ENCODE results near the gene SDC1.

Gene SDC1

DNA sequence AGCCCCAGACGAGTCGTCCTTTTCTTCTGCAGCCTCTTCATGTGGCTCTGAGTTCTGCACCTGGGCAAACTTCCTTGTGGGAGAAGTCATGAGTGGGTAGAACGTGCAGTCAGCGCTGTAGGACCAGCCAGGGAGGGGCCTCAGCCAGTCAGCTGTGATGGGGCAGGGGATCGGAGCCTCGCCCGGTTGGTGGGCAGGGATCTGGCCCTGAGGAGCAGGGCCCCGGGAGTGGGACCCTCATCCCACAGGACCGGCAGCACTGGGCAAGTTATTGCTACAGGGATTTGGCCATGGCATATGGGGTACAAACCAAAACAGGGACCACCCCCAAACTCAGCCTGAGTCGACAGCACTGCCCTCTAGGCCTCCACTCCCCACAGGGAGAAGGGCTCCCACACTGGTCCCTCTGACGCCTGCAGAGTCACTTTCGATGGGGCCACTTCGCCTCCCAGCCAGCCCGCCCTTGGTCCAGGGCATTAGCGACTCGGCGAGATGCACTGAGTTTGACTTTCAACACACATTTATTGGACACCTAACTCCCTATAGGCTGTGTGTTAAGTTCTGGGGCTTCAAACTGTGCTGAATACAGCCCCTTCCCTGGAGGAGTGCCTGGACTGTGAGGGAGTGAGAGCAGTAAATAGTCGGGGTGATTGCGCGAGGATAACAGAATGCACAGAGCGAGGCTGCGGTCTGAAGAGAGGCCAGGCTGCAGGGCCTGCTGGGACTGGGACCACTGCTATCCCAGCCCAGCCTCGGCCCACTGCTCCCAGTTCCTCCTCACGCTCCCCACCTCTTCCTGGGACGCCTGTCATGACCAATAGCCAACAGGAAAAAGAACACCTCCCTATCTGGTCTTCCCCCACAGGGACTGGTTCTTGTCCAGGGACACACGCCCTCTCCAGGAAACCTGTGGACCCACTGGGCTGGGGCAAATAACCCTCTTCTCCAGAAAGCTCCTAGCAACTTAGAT, 55.9 kb downstream of the SDC1 start:
- no peak for DNase-seq

DNA sequence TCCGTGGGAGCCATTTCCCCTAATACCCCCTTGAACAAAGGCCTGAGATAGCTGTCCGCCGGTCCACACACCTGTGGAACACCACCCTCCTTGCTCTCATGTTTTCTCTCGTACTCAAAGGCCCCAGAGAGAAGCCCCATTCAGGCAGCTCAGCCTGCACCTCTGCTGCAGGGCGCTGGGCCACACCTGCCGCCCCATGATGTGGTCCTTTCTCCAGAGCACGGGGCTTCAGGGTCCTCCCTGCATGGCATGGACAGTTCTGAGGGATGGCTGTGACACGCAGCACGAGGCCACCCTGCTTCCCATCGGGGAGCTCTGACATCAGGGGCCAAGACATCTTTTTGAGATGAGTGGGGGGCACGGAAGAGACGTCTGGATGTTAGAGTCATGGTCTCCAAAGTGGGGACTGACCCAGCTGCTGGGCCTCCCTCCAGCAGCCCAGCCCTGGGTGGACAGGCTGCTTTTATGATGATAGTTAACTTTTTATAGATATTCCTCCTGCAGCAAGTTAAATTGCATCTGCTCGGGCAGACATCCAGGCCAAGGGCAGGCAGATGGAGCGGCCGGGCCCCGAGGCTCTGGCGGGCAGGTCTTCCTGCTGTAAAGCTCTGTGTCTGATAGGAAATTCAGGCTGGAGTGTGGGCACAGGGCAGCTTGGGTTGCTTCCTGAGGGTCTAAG, 56.7 kb downstream of the SDC1 start:
- no peak for DNase-seq

DNA sequence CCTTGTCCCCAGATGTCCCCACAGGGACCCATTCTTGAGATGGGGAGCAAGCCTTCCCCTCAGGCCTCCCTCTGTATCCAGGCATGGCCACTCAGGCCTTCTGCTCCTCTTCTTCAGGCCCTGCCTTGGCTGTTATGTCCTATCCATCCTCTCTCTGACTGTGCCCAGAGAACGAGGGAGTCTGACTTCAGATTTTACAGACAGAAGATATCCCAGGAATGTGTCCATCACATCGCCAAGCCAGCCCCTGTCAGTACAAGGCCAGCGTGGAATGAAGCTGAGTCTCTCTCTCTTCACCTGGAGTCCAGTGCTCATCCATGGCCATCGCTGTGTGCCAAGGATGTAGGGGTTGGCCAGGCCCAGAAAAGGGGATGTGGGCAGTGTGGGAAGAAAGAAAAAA, 57.6 kb downstream of the SDC1 start:
- no peak for DNase-seq

DNA sequence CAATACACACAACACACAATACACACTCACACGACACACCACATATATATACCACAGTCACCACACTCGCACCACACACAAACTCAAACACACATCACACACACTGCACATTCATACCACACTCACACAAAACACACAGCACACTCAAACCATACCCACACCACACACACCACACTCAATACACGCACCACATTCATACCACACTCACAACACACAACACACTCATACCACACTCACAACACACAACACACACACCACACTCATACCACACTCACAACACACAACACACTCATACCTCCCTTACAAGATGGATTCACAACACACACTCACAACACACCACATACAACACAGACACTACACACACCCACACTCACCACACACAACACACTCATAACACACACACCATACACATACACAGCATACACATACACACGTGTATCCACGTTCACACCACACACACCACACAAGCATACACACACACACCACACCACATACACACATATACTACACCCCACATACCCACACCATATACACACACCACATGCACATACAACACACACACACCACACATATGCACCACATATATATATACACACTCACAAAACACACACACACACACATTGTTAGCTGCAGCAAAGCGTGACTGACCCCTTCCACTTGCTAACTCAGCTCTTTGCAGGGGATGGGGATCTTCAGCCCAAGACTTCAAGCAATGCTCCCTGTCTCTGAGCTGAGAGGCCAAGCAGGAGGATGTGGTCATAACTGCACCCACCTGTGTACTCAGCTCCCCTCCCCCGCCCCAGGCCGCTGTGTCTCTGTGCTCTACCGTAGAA, 59.0 kb downstream of the SDC1 start:
- DNase-seq = no peak

DNA sequence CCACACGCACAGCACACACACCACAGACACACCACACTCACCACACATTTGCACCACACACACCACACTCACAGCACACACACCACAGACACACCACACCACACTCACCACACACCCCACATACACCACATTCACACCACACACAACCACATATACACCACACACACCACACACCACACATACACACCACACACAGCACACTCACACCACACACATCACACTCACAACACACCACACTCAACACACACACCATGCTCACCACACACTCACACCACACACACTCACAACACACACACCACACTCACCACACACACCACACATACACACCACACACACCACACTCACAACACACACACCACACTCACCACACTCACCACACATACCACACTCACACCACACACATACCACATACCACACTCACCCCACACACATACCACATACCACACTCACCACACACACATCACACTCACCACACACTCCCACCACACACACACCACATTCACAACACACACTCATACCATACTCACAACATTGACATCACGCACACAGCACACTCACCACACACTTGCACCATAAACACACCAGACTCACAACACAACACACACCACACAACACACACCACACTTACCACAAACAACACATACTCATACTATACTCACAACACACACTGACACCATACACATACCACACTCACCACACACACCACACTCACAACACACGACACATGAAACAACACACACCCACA, 60.0 kb downstream of the SDC1 start:
- DNase-seq = no peak

DNA sequence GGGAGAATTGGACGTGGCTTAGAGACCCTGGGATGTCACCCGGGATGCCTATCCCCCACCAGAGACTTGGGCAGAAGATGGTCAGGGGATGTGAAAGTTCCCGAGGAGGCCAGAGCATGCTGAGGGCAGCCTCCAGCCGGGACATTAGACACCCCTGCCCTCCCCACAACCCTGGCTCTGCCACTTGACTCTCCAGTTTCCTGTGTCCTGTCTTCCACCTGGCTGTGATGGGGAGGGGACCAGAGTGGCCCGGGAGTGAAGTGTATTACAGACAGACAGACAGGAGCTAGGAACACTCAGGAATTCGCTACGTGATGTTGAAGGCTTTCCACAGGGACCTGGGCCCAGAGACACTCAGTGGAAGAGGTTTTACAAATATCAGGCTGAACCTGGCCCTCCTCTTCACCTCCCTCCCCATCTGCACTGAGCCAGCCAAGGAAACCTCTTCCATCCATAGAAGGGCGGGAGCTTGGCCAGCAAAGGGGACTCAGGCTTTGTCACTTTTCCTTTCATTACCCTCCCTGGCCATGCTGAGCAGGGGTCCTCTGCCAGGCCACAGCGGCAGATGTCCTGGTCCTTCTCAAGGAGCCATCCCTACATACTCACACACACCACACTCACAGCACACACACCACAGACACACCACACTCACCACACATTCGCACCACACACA, 60.7 kb downstream of the SDC1 start:
- DNase-seq = no peak

DNA sequence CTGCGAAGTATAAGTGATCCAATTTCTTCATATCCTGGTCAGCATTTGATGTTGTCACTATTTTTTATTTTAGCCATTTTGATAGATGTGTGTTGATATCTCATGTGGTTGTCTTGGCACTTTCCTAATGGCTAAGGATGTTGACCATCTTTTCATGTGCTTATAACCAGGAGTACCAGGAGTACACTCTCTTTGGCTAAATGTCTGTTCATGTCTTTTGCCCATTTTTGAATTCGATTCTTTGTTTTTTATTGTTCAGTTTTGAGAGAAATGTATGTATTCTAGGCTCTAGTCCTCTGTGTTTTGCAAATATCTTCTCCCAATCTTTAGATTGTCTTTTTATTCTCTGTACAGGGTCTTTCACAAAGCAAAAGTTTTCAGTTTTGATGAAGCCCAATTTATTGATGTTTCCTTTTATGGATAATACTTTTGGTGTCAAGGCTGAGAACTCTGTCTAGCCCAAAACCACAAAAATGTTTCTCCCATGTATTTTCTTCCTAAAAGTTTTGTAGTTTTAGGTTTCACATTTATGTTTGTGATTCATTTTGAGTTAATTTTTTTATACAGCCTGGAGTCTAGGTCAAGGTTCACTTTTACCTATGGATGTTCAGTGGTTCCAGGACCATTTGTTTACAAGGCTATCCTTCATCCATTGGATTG, 65.4 kb downstream of the SDC1 start:
- DNase-seq = no peak

DNA sequence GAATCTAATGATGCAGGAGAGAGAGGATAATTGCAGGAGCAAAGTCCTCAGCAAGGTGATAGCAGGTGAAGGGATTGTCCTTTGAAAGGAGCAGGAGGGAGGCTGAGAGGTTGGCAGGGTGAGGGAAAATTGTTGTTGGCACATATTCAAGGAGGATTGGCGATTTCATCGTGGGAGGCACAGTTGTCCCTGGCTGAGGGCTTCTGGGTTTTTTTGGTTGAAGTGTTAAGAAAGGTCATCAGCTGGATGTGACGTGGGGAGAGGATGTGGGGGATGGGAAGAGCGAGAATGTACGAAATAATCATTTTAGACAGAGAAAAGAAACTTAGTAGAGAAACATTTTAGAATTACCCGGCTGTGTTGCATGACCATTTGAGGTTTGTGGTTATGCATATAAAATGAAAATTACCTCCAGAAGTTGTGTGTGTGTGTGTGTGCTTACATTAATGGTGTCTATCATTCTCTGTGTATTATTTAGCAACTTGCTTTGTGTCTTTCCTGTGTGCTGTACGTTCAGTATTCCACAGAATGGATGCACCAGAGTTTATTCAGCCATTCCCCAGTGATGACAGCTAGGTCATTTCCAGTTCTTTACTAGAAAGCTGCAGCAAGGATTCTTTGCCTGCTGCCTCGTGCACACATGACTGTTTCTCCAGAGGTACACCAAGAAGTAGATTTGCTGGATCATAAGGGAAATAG, 67.6 kb downstream of the SDC1 start:
- no peak for DNase-seq

DNA sequence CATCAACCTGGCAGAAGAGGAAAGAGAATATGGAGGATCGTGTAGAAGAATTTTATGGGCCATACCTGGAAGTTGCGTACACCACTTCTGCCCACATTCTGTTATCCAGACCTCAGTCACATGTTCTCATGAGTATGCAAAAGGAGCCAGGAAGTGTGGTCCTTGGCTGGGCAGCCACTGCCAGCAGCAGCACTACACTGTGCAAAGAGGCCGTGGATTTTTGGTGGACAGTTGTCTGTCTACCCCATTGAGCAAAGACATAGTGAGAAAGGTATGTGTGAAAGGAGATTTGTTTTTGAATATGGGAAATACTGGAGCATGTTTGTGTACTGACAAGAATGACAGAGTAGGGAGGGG, 68.1 kb downstream of the SDC1 start:
- DNase-seq = no peak

DNA sequence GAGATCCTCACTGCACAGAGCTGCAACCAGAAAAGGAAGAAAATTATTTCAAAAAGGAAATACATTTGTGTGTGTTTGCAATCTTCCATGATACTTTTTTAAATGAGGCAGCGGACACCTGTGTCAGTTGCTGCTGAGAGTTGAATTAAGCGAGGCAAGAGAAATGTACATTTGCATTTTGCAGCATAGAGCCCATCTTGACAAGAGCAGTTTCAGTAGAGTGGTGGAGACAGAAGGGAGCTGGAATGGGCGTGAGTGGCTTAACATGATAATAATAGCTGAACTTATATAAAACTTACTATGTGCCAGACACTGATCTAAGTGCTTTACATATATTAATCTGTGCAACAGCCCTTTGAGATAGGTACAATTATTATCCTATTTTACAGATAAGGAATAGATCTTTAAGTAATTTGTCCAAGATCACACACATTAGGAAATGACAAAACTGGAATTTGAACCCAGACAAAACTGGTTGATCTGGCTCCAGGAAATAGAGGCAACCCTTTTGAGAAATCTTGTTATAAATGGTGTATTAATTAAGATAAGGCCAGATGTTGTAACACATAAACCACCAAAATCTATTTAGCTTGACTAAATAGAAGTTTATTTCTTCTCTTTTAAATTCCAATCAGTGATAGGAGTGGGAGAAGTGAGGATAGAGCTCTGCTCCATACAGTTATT, 68.7 kb downstream of the SDC1 start:
- DNase-seq = no peak

DNA sequence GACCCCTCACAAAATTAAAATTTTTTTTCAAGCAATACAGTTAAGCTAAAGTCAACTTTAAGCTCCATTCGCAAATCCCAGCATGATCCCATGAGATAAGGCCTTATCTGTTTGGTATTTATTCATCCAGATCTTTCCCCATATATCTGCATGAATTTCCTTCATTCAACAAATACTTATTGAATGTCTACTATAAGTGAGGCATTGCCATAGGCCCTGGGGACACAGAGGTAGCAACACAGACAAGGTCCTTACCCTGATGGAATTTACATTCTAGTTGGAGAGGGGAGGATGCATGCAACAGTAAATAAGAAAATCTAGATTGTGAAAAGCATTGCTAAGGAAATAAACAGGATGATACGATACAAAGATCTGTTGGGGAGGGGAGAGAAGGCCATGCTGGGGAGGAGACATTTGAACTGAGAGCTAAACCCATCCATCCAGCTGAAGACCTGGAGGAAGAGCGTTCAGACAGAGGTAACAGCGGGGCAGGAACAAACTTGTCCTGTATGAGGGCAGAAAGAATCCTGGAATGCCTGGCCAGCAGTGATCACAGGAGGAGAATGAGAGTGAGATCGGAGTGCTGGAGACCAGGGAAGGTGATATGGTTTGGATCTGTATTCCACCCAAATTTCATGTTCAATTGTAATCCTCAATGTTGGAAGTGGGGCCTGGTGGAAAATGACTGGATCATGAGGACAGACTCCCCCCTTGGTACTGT, 71.6 kb downstream of the SDC1 start:
- no peak for DNase-seq

DNA sequence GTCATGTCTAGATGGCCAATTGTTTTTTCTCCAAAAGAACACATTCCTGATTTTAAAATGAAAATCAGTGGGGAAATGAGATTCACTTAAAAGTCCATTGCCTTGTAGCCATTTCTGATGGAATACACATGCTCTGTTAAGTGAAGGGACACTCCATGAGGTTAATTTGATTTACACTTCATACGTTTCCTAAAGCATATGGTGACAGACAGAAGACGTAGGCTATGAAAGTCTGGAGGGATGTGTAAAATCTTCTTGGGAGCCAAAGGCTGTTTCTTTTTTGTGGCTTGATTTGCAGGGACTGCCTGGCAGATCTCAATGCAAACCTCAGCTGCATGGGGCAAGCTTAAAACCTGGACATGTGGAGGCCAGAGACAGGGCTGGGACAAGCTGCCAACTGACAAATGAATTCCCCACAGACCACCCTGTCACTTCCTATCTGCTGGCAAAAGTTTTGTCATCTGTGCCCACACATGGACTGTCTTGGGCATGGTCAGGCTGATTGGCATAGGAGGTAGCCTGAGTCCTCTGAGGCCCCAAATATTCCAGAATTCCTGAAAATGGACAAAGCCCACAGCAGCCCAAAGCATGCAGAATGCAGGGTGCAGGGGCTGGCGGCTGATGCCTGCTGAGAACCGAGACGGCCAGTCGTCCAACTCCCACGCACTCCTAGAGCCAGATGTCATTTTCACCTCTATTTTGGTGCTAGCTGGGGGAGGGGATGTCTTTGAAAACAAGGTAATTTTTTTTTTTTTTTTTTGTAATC, 73.9 kb downstream of the SDC1 start:
- no peak for DNase-seq
